K562 (cell line): Measurements from ENCODE around the gene EEF1A1. TPM values are rescaled to one million over a fixed set of nuclear protein-coding genes. Genes with fewer than 3 reads are reported as not detected.

Experiments
- BRF1 ChIP-seq: IDR thresholded peaks from 3 replicates; pipeline ENCODE4 v1.6.1; 2011; ENCODE audit warnings: borderline replicate concordance, mild to moderate bottlenecking; ENCODE audit not compliant: insufficient read length; ENCODE audit errors: extremely low read depth
- CBFB ChIP-seq: sonication (generic); formaldehyde crosslinking; IDR thresholded peaks from 2 replicates; pipeline ENCODE4 v1.4.0; 2020; ENCODE audit warnings: mild to moderate bottlenecking, missing genetic modification reagents
- EGR1 ChIP-seq: fragments of 450-650 bp; conservative IDR thresholded peaks from 2 replicates; pipeline ENCODE4 v1.6.1; 2017; ENCODE audit warnings: mild to moderate bottlenecking
- KDM1A ChIP-seq, 2 experiments: fragments of 450-650 bp; IDR thresholded peaks; 2 replicates each; pipeline ENCODE4 v1.6.1; 2016; ENCODE audit warnings: mild to moderate bottlenecking in 2 of 2
- RAD51 ChIP-seq: fragments of 450-650 bp; IDR thresholded peaks from 2 replicates; pipeline ENCODE4 v1.7.1; 2016; ENCODE audit warnings: low read depth, mild to moderate bottlenecking, borderline replicate concordance
- ZBTB33 ChIP-seq: sonication (generic); formaldehyde crosslinking; IDR thresholded peaks from 2 replicates; pipeline ENCODE4 v1.8.1; 2023; ENCODE audit warnings: mild to moderate bottlenecking, missing genetic modification reagents
- ZBTB43 ChIP-seq: sonication (generic); formaldehyde crosslinking; IDR thresholded peaks from 2 replicates; pipeline ENCODE4 v1.8.0; 2023; ENCODE audit warnings: mild to moderate bottlenecking, missing genetic modification reagents
- ZNF395 ChIP-seq: fragments of 200-800 bp; sonication (Bioruptor generic); IDR thresholded peaks from 2 replicates; pipeline ENCODE4 v1.6.1; 2017; ENCODE audit warnings: missing genetic modification characterization, missing compliant biosample characterization
- polyA plus RNA-seq, 8 experiments: library from polyadenylated mRNA; depleted of rRNA in 4 of 8; stranded (reverse) in 5 of 8; unstranded in 3 of 8; fragments of >200 nt; fragmentation: Nextera tagmentation in 2 of 8; fragmentation: Illumina TruSeq in 1 of 8; extraction: Ambion mirVana in 2 of 8; extraction: Trizol in 1 of 8; gene quantifications; 2 replicates each; pipeline versions ENCODE4 v1.2.1 to v1.2.3, GENCODE V29; 2011 to 2014; ENCODE audit warnings: inconsistent platforms in 1 of 8, missing spikeins in 1 of 8
- total RNA-seq, 7 experiments: library from RNA; depleted of rRNA in 6 of 7; stranded (reverse); fragments of >200 nt in 6 of 7; fragmentation: Illumina TruSeq in 2 of 7; extraction: Trizol in 2 of 7; gene quantifications; 2 replicates each; pipeline versions ENCODE4 v1.2.1 to v1.2.3, GENCODE V29; 2011 to 2021; ENCODE audit warnings: low replicate concordance in 1 of 7
- TF ChIP-seq, protein P1 (sequence below): fragments of 450-650 bp; IDR thresholded peaks from 2 replicates; pipeline ENCODE4 v1.6.1; 2016; ENCODE audit warnings: antibody characterized with exemption
- TF ChIP-seq, protein P2 (sequence below): fragments of 250-450 bp; sonication (Bioruptor Pico); IDR thresholded peaks from 2 replicates; pipeline ENCODE4 v1.4.0; 2020
- TF ChIP-seq, protein P3 (sequence below): fragments of 200-400 bp; formaldehyde crosslinking; IDR thresholded peaks from 2 replicates; pipeline ENCODE4 v1.6.1; 2017; ENCODE audit warnings: mild to moderate bottlenecking, low read depth, low read length, moderate library complexity

The EEF1A1 gene
- total and polyA plus RNA-seq, 9 of the 15 experiments (the other 6 are each of a cell fraction or from before 2014, with no cell fraction given), result 6,453 to 17,323 (median 11,082) TPM

- peak; percentile 72 for TF ChIP-seq ZBTB33 (CRISPR knock-in tag)
- TF ChIP-seq ZBTB43, result no peak; the same call in 1 of the 2 replicates
- TF ChIP-seq, protein P1, sequence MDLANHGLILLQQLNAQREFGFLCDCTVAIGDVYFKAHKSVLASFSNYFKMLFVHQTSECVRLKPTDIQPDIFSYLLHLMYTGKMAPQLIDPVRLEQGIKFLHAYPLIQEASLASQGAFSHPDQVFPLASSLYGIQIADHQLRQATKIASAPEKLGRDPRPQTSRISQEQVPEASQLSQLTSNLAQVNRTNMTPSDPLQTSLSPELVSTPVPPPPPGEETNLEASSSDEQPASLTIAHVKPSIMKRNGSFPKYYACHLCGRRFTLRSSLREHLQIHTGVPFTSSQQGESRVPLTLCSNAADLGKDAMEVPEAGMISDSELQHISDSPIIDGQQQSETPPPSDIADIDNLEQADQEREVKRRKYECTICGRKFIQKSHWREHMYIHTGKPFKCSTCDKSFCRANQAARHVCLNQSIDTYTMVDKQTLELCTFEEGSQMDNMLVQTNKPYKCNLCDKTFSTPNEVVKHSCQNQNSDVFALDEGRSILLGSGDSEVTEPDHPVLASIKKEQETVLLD, result peak; percentile 86
- TF ChIP-seq BRF1, result no peak
- TF ChIP-seq RAD51, result no peak
- no peak for TF ChIP-seq ZNF395 (CRISPR knock-in tag)
- TF ChIP-seq, protein P2, sequence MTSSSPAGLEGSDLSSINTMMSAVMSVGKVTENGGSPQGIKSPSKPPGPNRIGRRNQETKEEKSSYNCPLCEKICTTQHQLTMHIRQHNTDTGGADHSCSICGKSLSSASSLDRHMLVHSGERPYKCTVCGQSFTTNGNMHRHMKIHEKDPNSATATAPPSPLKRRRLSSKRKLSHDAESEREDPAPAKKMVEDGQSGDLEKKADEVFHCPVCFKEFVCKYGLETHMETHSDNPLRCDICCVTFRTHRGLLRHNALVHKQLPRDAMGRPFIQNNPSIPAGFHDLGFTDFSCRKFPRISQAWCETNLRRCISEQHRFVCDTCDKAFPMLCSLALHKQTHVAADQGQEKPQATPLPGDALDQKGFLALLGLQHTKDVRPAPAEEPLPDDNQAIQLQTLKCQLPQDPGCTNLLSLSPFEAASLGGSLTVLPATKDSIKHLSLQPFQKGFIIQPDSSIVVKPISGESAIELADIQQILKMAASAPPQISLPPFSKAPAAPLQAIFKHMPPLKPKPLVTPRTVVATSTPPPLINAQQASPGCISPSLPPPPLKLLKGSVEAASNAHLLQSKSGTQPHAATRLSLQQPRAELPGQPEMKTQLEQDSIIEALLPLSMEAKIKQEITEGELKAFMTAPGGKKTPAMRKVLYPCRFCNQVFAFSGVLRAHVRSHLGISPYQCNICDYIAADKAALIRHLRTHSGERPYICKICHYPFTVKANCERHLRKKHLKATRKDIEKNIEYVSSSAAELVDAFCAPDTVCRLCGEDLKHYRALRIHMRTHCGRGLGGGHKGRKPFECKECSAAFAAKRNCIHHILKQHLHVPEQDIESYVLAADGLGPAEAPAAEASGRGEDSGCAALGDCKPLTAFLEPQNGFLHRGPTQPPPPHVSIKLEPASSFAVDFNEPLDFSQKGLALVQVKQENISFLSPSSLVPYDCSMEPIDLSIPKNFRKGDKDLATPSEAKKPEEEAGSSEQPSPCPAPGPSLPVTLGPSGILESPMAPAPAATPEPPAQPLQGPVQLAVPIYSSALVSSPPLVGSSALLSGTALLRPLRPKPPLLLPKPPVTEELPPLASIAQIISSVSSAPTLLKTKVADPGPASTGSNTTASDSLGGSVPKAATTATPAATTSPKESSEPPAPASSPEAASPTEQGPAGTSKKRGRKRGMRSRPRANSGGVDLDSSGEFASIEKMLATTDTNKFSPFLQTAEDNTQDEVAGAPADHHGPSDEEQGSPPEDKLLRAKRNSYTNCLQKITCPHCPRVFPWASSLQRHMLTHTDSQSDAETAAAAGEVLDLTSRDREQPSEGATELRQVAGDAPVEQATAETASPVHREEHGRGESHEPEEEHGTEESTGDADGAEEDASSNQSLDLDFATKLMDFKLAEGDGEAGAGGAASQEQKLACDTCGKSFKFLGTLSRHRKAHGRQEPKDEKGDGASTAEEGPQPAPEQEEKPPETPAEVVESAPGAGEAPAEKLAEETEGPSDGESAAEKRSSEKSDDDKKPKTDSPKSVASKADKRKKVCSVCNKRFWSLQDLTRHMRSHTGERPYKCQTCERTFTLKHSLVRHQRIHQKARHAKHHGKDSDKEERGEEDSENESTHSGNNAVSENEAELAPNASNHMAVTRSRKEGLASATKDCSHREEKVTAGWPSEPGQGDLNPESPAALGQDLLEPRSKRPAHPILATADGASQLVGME (CRISPR knock-in tag), result no peak
- TF ChIP-seq CBFB (CRISPR knock-in tag), result 0 out of 2 replicates have a peak, but pooled peaks have one; percentile 8
- peak; percentile 98 for TF ChIP-seq EGR1
- TF ChIP-seq, protein P3, sequence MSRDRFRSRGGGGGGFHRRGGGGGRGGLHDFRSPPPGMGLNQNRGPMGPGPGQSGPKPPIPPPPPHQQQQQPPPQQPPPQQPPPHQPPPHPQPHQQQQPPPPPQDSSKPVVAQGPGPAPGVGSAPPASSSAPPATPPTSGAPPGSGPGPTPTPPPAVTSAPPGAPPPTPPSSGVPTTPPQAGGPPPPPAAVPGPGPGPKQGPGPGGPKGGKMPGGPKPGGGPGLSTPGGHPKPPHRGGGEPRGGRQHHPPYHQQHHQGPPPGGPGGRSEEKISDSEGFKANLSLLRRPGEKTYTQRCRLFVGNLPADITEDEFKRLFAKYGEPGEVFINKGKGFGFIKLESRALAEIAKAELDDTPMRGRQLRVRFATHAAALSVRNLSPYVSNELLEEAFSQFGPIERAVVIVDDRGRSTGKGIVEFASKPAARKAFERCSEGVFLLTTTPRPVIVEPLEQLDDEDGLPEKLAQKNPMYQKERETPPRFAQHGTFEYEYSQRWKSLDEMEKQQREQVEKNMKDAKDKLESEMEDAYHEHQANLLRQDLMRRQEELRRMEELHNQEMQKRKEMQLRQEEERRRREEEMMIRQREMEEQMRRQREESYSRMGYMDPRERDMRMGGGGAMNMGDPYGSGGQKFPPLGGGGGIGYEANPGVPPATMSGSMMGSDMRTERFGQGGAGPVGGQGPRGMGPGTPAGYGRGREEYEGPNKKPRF, result no peak
- TF ChIP-seq KDM1A (IDR thresholded peaks at IDR 0.05), result no peak
Measured at GRCh38 chr6:73520688-73521350, at the start of gene EEF1A1 (continued).
